PFSK-1 (cell line): ENCODE data around the gene ACOXL.

ENCODE experiments used
- FOXP2 ChIP-seq: optimal IDR thresholded peaks from 2 replicates; pipeline ENCODE3; 2011; ENCODE audit warnings: borderline replicate concordance, control low read depth, inconsistent platforms; ENCODE audit not compliant: insufficient read depth; ENCODE audit errors: extremely low read length, extremely low read depth
- POLR2AphosphoS5 ChIP-seq: IDR thresholded peaks from 2 replicates; pipeline ENCODE4 v1.6.1; 2012; ENCODE audit warnings: low read depth, mild to moderate bottlenecking, control low read depth, low read length, moderate library complexity
- SIN3A ChIP-seq: IDR thresholded peaks from 2 replicates; pipeline ENCODE4 v1.6.1; 2012; ENCODE audit warnings: mild to moderate bottlenecking, low read length, moderate library complexity, borderline replicate concordance; ENCODE audit not compliant: insufficient read depth
- TAF1 ChIP-seq: IDR thresholded peaks from 2 replicates; pipeline ENCODE4 v1.6.1; 2012; ENCODE audit warnings: low read length, control low read depth, borderline replicate concordance; ENCODE audit not compliant: insufficient read depth
- TF ChIP-seq, protein P1 (sequence below), 2 experiments: IDR thresholded peaks; 2 replicates each; pipeline versions ENCODE4 v1.6.1 to v1.8.0; 2011 to 2012; ENCODE audit warnings: low read depth in 2 of 2, low read length in 2 of 2, control low read depth in 1 of 2, inconsistent platforms in 1 of 2, mild to moderate bottlenecking in 1 of 2, moderate library complexity in 1 of 2; ENCODE audit not compliant: insufficient read depth in 1 of 2

Gene ACOXL

DNA sequence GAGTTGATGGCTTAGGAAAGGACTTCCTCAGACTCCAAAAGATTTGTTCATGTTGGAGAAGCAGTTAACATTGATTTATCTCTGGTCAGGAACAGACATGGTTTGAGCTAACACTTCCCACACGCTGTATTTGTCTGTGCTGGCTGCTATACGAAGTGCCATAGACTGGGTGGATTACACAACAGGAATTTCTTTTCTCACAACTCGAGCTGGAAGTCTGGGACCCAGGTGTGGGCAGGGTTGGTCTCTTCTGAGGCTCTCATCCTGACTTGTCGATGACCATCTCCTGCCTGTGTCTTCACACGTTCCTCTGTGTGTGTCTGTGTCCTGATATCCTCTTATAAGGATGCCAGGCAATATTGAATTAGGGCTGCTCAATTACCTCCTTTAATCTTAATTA lies 224.9 kb downstream of the ACOXL start:
- TF ChIP-seq FOXP2 (no peak), TAF1 (no peak), POLR2AphosphoS5 (no peak), SIN3A (no peak)
- TF ChIP-seq, protein P1, sequence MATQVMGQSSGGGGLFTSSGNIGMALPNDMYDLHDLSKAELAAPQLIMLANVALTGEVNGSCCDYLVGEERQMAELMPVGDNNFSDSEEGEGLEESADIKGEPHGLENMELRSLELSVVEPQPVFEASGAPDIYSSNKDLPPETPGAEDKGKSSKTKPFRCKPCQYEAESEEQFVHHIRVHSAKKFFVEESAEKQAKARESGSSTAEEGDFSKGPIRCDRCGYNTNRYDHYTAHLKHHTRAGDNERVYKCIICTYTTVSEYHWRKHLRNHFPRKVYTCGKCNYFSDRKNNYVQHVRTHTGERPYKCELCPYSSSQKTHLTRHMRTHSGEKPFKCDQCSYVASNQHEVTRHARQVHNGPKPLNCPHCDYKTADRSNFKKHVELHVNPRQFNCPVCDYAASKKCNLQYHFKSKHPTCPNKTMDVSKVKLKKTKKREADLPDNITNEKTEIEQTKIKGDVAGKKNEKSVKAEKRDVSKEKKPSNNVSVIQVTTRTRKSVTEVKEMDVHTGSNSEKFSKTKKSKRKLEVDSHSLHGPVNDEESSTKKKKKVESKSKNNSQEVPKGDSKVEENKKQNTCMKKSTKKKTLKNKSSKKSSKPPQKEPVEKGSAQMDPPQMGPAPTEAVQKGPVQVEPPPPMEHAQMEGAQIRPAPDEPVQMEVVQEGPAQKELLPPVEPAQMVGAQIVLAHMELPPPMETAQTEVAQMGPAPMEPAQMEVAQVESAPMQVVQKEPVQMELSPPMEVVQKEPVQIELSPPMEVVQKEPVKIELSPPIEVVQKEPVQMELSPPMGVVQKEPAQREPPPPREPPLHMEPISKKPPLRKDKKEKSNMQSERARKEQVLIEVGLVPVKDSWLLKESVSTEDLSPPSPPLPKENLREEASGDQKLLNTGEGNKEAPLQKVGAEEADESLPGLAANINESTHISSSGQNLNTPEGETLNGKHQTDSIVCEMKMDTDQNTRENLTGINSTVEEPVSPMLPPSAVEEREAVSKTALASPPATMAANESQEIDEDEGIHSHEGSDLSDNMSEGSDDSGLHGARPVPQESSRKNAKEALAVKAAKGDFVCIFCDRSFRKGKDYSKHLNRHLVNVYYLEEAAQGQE (IDR thresholded peaks at IDR 0.05; ENCODE audit: insufficient read depth in 1 of 2, low read depth in 2 of 2, low read length in 2 of 2) = no peak

DNA sequence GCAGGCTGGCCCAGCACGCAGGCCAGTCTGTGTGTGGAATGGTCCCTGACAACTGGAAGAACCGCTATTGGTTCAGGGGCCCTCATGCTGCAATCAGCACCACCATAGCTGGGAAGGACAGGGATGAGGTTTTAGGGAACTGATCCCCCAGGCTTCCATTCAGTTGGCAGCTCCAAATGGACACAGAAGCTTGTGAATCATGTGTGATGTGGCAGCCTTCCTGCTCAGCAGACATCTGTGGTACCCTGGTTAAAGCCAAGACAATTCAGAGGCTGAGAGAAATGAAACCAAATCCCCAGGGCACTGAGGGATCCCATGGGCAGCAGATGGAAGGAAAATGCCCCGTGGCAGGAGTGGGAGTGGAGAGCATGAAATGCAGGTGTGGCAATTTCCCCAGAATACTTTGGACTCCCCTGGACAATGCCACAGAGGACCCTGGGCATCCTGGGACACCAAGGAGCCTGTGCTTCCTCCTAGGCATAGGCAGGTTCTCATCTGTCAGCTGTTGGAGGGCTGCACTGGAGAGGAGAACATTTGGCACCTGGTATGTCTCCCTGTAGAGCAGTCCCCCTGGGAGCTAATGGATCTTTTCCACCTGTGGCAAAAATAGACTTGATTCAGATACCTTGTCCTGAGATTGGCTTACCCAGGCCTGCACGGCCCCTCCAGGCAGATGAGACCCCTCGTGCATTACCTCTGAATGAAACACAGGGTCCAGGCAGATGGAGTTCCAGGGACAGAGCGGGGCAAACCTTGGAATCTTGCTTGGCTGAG lies 226.2 kb downstream of the ACOXL start:
- TF ChIP-seq SIN3A (no peak), TAF1 (no peak)

DNA sequence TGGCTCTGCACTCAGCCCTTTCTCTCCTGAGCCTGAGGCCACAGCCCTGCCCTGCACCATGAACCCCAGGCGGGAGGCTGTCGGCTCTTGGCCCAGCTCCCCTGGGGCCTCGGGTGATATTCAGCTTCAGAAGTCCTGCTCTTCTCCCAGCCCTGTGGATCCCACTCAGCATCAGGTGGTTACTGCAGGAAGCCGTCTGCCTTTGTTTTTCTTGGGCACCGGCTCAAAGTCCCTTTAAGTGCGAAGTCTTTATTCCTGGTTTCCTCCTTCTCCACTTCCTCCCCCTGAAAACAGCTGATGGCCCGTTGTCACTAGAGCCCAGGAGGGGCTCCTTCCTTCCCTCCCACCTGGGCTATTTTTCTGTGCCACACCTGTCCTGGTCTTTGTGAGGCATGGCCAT lies 226.8 kb downstream of the ACOXL start:
- TF ChIP-seq POLR2AphosphoS5 = no peak
- TF ChIP-seq, protein P1 (IDR thresholded peaks at IDR 0.05; ENCODE audit: insufficient read depth in 1 of 2, low read depth in 2 of 2, low read length in 2 of 2) = no peak
- TF ChIP-seq FOXP2 = no peak
- TF ChIP-seq TAF1 = no peak
- TF ChIP-seq SIN3A = no peak

DNA sequence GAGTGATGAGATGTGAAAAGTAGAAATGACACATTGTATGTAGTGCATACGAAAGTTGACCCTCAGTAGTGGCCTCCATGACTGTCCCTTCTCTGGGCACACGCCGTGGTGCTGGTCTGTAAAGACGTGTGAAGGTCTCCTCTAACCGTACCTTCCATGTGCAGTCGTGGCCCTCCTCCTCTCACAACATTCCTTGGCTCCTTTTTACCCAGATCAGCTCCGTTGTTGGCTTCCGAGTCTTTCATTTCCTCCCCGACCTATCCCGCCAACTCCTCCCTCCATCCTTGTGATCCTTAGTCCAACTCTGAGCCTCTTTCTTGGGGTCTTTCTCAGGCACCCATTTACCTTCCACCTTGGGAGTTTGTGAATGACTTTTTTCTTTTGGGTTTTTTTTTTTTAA lies 227.9 kb downstream of the ACOXL start:
- TF ChIP-seq, protein P1 (IDR thresholded peaks at IDR 0.05; ENCODE audit: insufficient read depth in 1 of 2, low read depth in 2 of 2, low read length in 2 of 2) = no peak
- no peak for TF ChIP-seq FOXP2
- TF ChIP-seq TAF1 = no peak
- no peak for TF ChIP-seq POLR2AphosphoS5
- no peak for TF ChIP-seq SIN3A

DNA sequence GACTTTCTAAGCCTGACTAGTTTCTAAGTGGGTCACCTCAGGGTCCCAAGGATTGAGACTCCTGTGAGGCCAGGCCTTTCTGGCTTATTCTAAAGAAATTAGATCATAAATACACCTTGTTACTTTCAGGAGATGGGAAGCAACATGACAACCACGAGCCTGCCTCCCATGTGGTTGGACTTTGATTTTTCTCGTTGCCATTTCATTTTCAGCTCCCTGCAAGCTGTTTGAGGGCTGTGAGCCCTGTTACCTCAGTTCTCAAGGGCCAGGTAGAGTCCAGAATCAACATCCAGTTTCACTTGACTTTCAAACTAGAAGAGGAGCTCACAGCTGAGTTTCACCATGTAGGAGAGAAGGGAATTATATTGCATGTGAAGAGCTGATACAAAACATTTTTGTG lies 228.6 kb downstream of the ACOXL start:
- TF ChIP-seq POLR2AphosphoS5 (no peak), FOXP2 (no peak), TAF1 (no peak), SIN3A (no peak)
- TF ChIP-seq, protein P1 (IDR thresholded peaks at IDR 0.05; ENCODE audit: insufficient read depth in 1 of 2, low read depth in 2 of 2, low read length in 2 of 2) = no peak
